Measurements from ENCODE around the gene FMN1.

DNA sequence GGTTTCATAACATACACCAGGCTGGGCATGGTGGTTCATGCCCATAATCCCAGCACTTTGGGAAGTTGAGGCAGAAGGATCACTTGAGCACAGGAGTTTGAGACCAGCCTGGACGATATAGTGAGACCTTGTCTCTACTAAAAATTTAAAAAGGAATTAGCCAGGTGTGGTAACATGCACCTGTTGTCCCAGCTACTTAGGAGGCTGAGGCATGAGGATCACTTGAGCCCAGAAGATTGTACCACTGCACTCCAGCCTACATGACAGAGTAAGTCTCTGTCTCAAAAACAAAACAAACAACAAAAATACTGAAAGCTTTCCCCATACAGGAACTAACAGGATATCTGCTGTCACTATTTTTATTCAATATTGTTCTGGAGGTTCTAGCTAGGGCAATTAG lies 455.8 kb downstream of the FMN1 start:
- TF ChIP-seq POLR2A (IDR thresholded peaks at IDR 0.05; ENCODE audit: low read length) (no peak), REST (IDR thresholded peaks at IDR 0.05) (no peak)

Data from A549 (cell line).